ENCODE measurements around the gene DCXR. TPM values are rescaled to one million over a fixed set of nuclear protein-coding genes. Genes with fewer than 3 reads are reported as not detected.

Gene DCXR
- total and polyA plus RNA-seq, 2 of the 4 experiments (the other 2 are of a cell fraction): 36.6 to 139 TPM

DNA sequence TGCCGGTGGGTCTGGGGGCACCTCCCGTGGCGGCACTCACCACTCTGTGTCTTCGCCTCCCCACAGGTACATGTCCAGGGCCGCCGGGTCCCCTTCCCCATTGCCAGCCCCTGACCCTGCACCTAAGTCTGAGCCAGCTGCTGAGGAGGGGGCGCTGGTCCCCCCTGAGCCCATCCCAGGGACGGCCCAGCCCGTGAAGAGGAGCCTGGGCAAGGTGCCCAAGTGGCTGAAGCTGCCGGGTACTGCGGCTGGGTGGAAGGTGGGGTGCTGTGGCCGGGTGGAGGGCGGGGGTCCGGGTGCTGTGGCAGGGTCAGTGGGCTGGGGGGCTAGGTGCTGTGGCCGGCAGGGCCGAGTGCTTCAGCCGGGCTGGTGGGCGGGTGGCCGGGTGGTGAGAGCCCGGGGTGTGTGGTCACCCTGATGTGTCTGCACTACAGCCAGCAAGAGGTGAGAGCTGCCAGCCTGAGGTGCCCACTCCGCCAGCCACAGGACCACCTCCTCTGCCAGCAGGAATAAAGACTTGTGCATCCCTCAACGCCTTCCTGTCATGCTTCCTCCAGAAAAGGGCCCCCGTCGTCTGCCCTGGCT, 20.5 kb downstream of the DCXR start:
- H3K4ac ChIP-seq (ENCODE audit: low read depth, low read length): no peak overlapping the region
- H2AK9ac ChIP-seq (replicated peaks; ENCODE audit: low read depth, low read length, poor library complexity): no peak overlapping the region
- peaks cover 3 to 28% of the 10 kb centered on the region in 2 experiments; a peak in 3 of 4 replicates for H3K79me1 ChIP-seq (ENCODE audit: low read depth in 1 of 2, low read length in 2 of 2)
- no peak overlapping the region for H3K9ac ChIP-seq (ENCODE audit: low read depth, low read length)
- dilution Hi-C loops (cut with HindIII; ENCODE audit: low sequenced_read_pairs, unreplicated experiment): no loop called here
- H2BK20ac ChIP-seq (ENCODE audit: low read depth, low read length): no peak overlapping the region
- H3K9me3 ChIP-seq (ENCODE audit: control insufficient read depth, insufficient read depth, low read length): no peaks in the 10 kb centered on the region
- H4K8ac ChIP-seq (ENCODE audit: low read depth in 2 of 2, low read length in 2 of 2): no peak overlapping the region
- H4K20me1 ChIP-seq (ENCODE audit: insufficient read depth, low read length): peaks cover 21% of the 10 kb centered on the region
- no peak overlapping the region for H2AFZ ChIP-seq (replicated peaks; ENCODE audit: low read length, poor library complexity)
- intact Hi-C loops (cut with micrococcal nuclease): no loop called here
- ATAC-seq (ENCODE audit: low read depth) (no peak), DNase-seq (no peak)
- no peaks in the 10 kb centered on the region for H3K27me3 ChIP-seq (ENCODE audit: control insufficient read depth, insufficient read depth, low read length)
- H2AK5ac ChIP-seq (ENCODE audit: low read depth, low read length): no peak overlapping the region
- no peaks in the 10 kb centered on the region for H3K9me1 ChIP-seq (ENCODE audit: insufficient read depth, low read length)
- H3K56ac ChIP-seq (ENCODE audit: extremely low read depth, insufficient read depth, low read length): no peak overlapping the region
- POLR2A ChIA-PET (ENCODE audit: unreplicated experiment): no interaction called here
- 100% methylated on average over 4 of the region's 24 CpGs; no CpG with 5 or more reads in 1 of the 2 experiments for WGBS, 2 experiments (ENCODE audit: extremely low coverage in 2 of 2, insufficient read length in 1 of 2)
- no peak overlapping the region for H3K27ac ChIP-seq (ENCODE audit: insufficient read depth, low read length)
- peaks cover 8% of the 10 kb centered on the region; the same call in 1 of the 2 replicates for H3K36me3 ChIP-seq (ENCODE audit: control insufficient read depth, insufficient read depth, low read length)
- no peak overlapping the region for H3K23ac ChIP-seq (ENCODE audit: low read depth, low read length)
- no peak overlapping the region for H3K4me2 ChIP-seq (ENCODE audit: low read depth, low read length)
- no peak overlapping the region for H3K4me3 ChIP-seq (ENCODE audit: insufficient read depth, low read depth, low read length)
- H2BK120ac ChIP-seq (ENCODE audit: low read depth, low read length): no peak overlapping the region
- H4K91ac ChIP-seq (ENCODE audit: insufficient read depth, low read depth, low read length): no peak overlapping the region
- H3K4me1 ChIP-seq (ENCODE audit: control insufficient read depth, insufficient read depth, low read length): peaks cover 6% of the 10 kb centered on the region
- CTCF ChIA-PET: no interaction called here
- no TSS peak for BruUV-seq (replicated peaks)
- H3K14ac ChIP-seq (replicated peaks; ENCODE audit: low read depth, low read length): no peak overlapping the region
- H4K5ac ChIP-seq (ENCODE audit: low read depth, low read length): no peak overlapping the region
- no peak overlapping the region for H3K18ac ChIP-seq (ENCODE audit: low read depth, low read length)
- in situ Hi-C loops (cut with MboI; ENCODE audit: low sequenced_read_pairs): loop anchor here (5.0 kb wide), 1 partner anchor 50 kb away; no protein-coding TSS in a partner anchor
- no peak for TF ChIP-seq RCOR1 (IDR thresholded peaks at IDR 0.05; ENCODE audit: insufficient replicate concordance, low read length)
- TF ChIP-seq CEBPB (IDR thresholded peaks at IDR 0.05; ENCODE audit: low read depth, low read length): no peak
- TF ChIP-seq CHD1 (IDR thresholded peaks at IDR 0.05; ENCODE audit: low read depth, low read length): no peak
- TF ChIP-seq SMC3 (IDR thresholded peaks at IDR 0.05; ENCODE audit: low read depth, low read length): no peak
- no peak for TF ChIP-seq NFE2L2 (IDR thresholded peaks at IDR 0.05; ENCODE audit: low read depth, low read length)
- no peak overlapping the region for H2BK5ac ChIP-seq (ENCODE audit: low read depth, low read length, poor library complexity, severe bottlenecking)
- H2BK15ac ChIP-seq (ENCODE audit: low read depth, low read length): no peak overlapping the region

All from IMR-90 (cell line).